Left renal pelvis (tissue), 4 donors: ENCODE data around the gene SMIM45.

Source experiments
- DNase-seq, 4 donors: peaks; one replicate each; pipeline ENCODE4 v3.0.0-alpha.2; 2013; ENCODE audit warnings: low read depth in 4 of 4, low spot score in 3 of 4

Gene SMIM45

GRCh38 chr22:41915035-41915785 lies 36.7 kb upstream of the SMIM45 start, which contains the start of gene SHISA8:
Gene SHISA8, minus strand, starts transcription at chr22:41915074. Its CDS starts 407 bp downstream, at chr22:41914667.
- DNase-seq = peak in 1 of 4 donors; percentile 42

GRCh38 chr22:41915786-41916493 lies 36.0 kb upstream of the SMIM45 start:
- DNase-seq = no peak

GRCh38 chr22:41916745-41917358 lies 35.1 kb upstream of the SMIM45 start:
- DNase-seq = no peak

GRCh38 chr22:41917375-41917902 lies 34.5 kb upstream of the SMIM45 start:
- DNase-seq = no peak

- no peak for DNase-seq
Observed at GRCh38 chr22:41917903-41918791, 33.8 kb upstream of the SMIM45 start.

GRCh38 chr22:41919357-41920224 lies 32.4 kb upstream of the SMIM45 start:
- no peak for DNase-seq

- no peak for DNase-seq
Observed at GRCh38 chr22:41920271-41920976, 31.5 kb upstream of the SMIM45 start.

GRCh38 chr22:41922328-41922727 lies 29.6 kb upstream of the SMIM45 start:
- no peak for DNase-seq

GRCh38 chr22:41922940-41923594 lies 28.9 kb upstream of the SMIM45 start:
- DNase-seq = no peak

GRCh38 chr22:41923595-41924276 lies 28.2 kb upstream of the SMIM45 start:
- DNase-seq = no peak

GRCh38 chr22:41925783-41926460 lies 26.0 kb upstream of the SMIM45 start:
- DNase-seq = no peak

- no peak for DNase-seq
Observed at GRCh38 chr22:41927813-41928212, 24.1 kb upstream of the SMIM45 start.

GRCh38 chr22:41928593-41929417 lies 23.1 kb upstream of the SMIM45 start:
- DNase-seq = no peak

- DNase-seq = no peak
Observed at GRCh38 chr22:41929418-41929810, 22.5 kb upstream of the SMIM45 start.

GRCh38 chr22:41931701-41932269 lies 20.2 kb upstream of the SMIM45 start:
- no peak for DNase-seq

GRCh38 chr22:41932353-41932752 lies 19.6 kb upstream of the SMIM45 start:
- no peak for DNase-seq
